ENCODE results near the gene SCLY.

Gene SCLY

GRCh38 chr2:238042090-238042489 is 18.7 kb upstream of the SCLY start:
- H3K9me3 ChIP-seq = no peaks in the 10 kb centered on the region
- no peaks in the 10 kb centered on the region for H3K4me1 ChIP-seq
- no peaks in the 10 kb centered on the region for H3K27me3 ChIP-seq
- no peak for TF ChIP-seq CTCF (IDR thresholded peaks at IDR 0.05; ENCODE audit: low read depth, low read length)
- no peak for DNase-seq
- H3K4me3 ChIP-seq (ENCODE audit: low read depth, low read length) = no peak overlapping the region
- peaks cover 14% of the 10 kb centered on the region; the same call in 1 of the 2 replicates for H3K36me3 ChIP-seq

- no peaks in the 10 kb centered on the region for H3K9me3 ChIP-seq
- no peak for DNase-seq
- peaks cover 13% of the 10 kb centered on the region; the same call in 1 of the 2 replicates for H3K36me3 ChIP-seq
- no peaks in the 10 kb centered on the region for H3K4me1 ChIP-seq
- H3K27me3 ChIP-seq = no peaks in the 10 kb centered on the region
- no peak for TF ChIP-seq CTCF (IDR thresholded peaks at IDR 0.05; ENCODE audit: low read depth, low read length)
- no peak overlapping the region for H3K4me3 ChIP-seq (ENCODE audit: low read depth, low read length)
These were observed 17.8 kb upstream of the SCLY start for GRCh38 chr2:238042849-238043584.

- no peaks in the 10 kb centered on the region for H3K27me3 ChIP-seq
- H3K36me3 ChIP-seq = peaks cover 5% of the 10 kb centered on the region; the same call in 1 of the 2 replicates
- DNase-seq = no peak
- no peak for TF ChIP-seq CTCF (IDR thresholded peaks at IDR 0.05; ENCODE audit: low read depth, low read length)
- no peaks in the 10 kb centered on the region for H3K4me1 ChIP-seq
- no peak overlapping the region for H3K4me3 ChIP-seq (ENCODE audit: low read depth, low read length)
- H3K9me3 ChIP-seq = no peaks in the 10 kb centered on the region
These were observed 16.9 kb upstream of the SCLY start for GRCh38 chr2:238043851-238044250.

GRCh38 chr2:238045575-238045974 is 15.2 kb upstream of the SCLY start:
- no peak overlapping the region for H3K4me3 ChIP-seq (ENCODE audit: low read depth, low read length)
- no peaks in the 10 kb centered on the region for H3K4me1 ChIP-seq
- no peak for TF ChIP-seq CTCF (IDR thresholded peaks at IDR 0.05; ENCODE audit: low read depth, low read length)
- H3K27me3 ChIP-seq = no peaks in the 10 kb centered on the region
- no peaks in the 10 kb centered on the region for H3K9me3 ChIP-seq
- 0 out of 2 replicates have a peak, but pooled peaks cover 5% of the 10 kb centered on the region for H3K36me3 ChIP-seq
- no peak for DNase-seq

GRCh38 chr2:238046725-238047270 is 14.0 kb upstream of the SCLY start:
- no peaks in the 10 kb centered on the region for H3K36me3 ChIP-seq
- no peak for DNase-seq
- H3K4me3 ChIP-seq (ENCODE audit: low read depth, low read length) = no peak overlapping the region
- no peaks in the 10 kb centered on the region for H3K27me3 ChIP-seq
- H3K4me1 ChIP-seq = no peaks in the 10 kb centered on the region
- TF ChIP-seq CTCF (IDR thresholded peaks at IDR 0.05; ENCODE audit: low read depth, low read length) = no peak
- H3K9me3 ChIP-seq = no peaks in the 10 kb centered on the region

- Histone ChIP-seq H3K4me3 (ENCODE audit: low read depth, low read length) (no peak overlapping the region), H3K4me1 (no peaks in the 10 kb centered on the region; the same call in 1 of the 2 replicates), H3K9me3 (no peaks in the 10 kb centered on the region), H3K27me3 (no peaks in the 10 kb centered on the region), H3K36me3 (no peaks in the 10 kb centered on the region)
- TF ChIP-seq CTCF (IDR thresholded peaks at IDR 0.05; ENCODE audit: low read depth, low read length) = no peak
- no peak for DNase-seq
These were observed 7.5 kb upstream of the SCLY start for GRCh38 chr2:238053191-238053776.
